ENCODE measurements around the gene ACTG2. TPM values are rescaled to one million over a fixed set of nuclear protein-coding genes. Genes with fewer than 3 reads are reported as not detected.

The ACTG2 gene
- total RNA-seq, 3 donors from 2014 or later = 3.8 to 108 (median 54.6) TPM

DNA sequence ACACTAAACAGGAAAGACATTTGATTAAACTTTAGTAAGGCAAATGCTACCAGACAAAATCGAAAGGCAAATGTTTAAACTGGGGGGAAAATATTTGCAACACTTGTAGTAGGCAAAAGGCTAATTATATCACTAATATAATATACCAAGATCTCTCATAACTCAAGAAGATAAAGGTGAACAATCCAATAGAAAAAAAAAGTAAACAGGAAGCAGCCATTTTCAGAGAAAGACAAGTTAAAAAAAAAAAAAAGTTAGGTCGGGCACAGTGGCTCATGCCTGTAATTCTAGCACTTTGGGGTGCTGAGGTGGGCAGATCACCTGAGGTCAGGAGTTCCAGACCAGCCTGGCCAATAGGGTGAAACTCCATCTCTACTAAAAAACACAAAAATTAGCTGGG, 4.4 kb upstream of the ACTG2 start:
- H3K27me3 ChIP-seq = no peaks in the 10 kb centered on the region
- H3K9me3 ChIP-seq = no peaks in the 10 kb centered on the region
- H3K27ac ChIP-seq = no peak overlapping the region
- TF ChIP-seq POLR2A (IDR thresholded peaks at IDR 0.05) = no peak
- TF ChIP-seq POLR2AphosphoS5 (IDR thresholded peaks at IDR 0.05) = no peak
- TF ChIP-seq, protein P1, sequence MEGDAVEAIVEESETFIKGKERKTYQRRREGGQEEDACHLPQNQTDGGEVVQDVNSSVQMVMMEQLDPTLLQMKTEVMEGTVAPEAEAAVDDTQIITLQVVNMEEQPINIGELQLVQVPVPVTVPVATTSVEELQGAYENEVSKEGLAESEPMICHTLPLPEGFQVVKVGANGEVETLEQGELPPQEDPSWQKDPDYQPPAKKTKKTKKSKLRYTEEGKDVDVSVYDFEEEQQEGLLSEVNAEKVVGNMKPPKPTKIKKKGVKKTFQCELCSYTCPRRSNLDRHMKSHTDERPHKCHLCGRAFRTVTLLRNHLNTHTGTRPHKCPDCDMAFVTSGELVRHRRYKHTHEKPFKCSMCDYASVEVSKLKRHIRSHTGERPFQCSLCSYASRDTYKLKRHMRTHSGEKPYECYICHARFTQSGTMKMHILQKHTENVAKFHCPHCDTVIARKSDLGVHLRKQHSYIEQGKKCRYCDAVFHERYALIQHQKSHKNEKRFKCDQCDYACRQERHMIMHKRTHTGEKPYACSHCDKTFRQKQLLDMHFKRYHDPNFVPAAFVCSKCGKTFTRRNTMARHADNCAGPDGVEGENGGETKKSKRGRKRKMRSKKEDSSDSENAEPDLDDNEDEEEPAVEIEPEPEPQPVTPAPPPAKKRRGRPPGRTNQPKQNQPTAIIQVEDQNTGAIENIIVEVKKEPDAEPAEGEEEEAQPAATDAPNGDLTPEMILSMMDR (IDR thresholded peaks at IDR 0.05) = no peak
- no peaks in the 10 kb centered on the region for H3K4me1 ChIP-seq
- no peak for DNase-seq (ENCODE audit: low spot score in 2 of 2)
- intact Hi-C loops (cut with DNase I; ENCODE audit: low total_unique reads) = no loop called here
- H3K36me3 ChIP-seq = no peaks in the 10 kb centered on the region
- H3K4me3 ChIP-seq = no peak overlapping the region

- H3K9me3 ChIP-seq = no peaks in the 10 kb centered on the region
- intact Hi-C loops (cut with DNase I; ENCODE audit: low total_unique reads) = no loop called here
- H3K36me3 ChIP-seq = no peaks in the 10 kb centered on the region
- no peak overlapping the region for H3K27ac ChIP-seq
- H3K4me3 ChIP-seq = no peak overlapping the region
- TF ChIP-seq, protein P1 (IDR thresholded peaks at IDR 0.05) = no peak
- no peak for TF ChIP-seq POLR2A (IDR thresholded peaks at IDR 0.05)
- TF ChIP-seq POLR2AphosphoS5 (IDR thresholded peaks at IDR 0.05) = no peak
- DNase-seq (ENCODE audit: low spot score in 2 of 2) = no peak
- no peaks in the 10 kb centered on the region for H3K27me3 ChIP-seq
- H3K4me1 ChIP-seq = no peaks in the 10 kb centered on the region
Observed at GRCh38 chr2:73889206-73889605, 3.6 kb upstream of the ACTG2 start.

DNA sequence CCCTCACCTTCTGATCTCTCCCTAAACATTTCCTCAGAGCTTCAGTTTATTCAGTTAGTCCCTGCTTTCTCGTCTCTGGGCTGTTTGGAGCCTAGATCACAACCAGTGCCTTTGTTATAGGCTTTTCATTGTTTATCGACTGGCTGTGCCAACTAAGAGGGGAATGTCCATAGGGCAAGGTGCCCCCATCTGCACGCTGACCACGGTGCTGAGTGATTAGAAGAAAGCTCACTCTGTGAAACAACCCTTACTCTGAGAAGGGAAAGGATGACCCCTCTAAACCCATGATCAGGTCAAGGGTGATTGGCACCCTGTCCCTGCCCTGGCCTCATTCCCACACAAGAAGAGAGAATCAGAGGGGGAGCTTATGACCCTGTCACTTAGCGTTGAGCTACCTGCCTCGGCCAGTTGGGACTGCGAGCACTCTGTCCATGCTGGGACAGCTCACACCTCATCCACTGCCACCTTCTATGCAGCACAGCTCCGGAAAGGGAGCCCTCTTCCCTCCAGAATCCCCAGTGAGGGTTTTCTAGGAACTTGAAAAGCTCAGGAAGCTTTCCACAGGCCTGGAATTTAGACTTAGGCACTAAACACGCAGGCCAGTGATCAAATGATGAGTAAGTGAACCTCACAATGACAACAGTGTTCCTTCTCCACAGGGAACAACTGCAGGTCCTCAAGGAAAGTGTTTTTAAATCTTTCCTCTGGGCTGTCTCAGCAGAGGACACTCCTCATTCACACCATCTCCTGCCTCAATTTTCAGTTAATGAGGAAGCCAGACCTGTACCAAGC, 2.3 kb upstream of the ACTG2 start:
- peak overlapping the region; percentile 86 to 87 for H3K27ac ChIP-seq

DNA sequence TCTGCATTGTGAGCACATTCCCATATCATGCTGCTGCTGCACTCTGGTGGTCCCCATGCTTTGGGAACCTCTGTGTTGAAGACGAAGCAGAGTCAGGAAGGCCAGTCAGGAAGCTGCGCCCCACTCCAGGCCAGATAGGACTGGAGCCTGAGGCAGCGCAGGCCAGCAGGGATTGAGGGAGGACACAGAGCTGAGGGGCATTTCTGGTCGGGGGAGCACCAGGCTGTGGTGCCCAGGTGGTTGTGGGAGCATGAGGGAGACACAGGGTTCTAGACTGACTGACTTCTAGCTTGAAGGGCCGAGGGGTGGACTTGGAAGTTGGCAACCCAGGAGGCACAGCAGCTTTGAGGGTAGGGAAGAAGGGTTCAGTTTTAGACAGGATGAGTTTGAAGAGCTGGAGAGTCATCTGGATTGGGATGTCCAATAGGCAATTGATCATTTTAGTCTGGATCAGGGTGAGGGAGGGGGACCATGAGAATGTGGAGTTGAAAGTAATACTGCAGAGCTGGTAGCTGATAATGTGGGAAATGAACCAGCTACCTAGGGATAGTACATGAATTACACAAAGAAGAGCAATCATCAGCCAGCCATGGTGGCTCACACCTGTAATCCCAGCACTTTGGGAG, 1.4 kb upstream of the ACTG2 start:
- intact Hi-C loops (cut with DNase I; ENCODE audit: low total_unique reads) = no loop called here
- H3K4me1 ChIP-seq = no peaks in the 10 kb centered on the region
- H3K27me3 ChIP-seq = no peaks in the 10 kb centered on the region
- no peak overlapping the region for H3K4me3 ChIP-seq
- no peaks in the 10 kb centered on the region for H3K9me3 ChIP-seq
- H3K27ac ChIP-seq = peak overlapping the region; percentile 86 to 87
- no peak for DNase-seq (ENCODE audit: low spot score in 2 of 2)
- TF ChIP-seq POLR2A (IDR thresholded peaks at IDR 0.05) = no peak
- TF ChIP-seq, protein P1 (IDR thresholded peaks at IDR 0.05) = no peak
- H3K36me3 ChIP-seq = no peaks in the 10 kb centered on the region

More for the DNA sequence above, 2.3 kb upstream of the ACTG2 start:
- H3K9me3 ChIP-seq = no peaks in the 10 kb centered on the region
- TF ChIP-seq, protein P1 (IDR thresholded peaks at IDR 0.05) = no peak
- TF ChIP-seq POLR2A (IDR thresholded peaks at IDR 0.05) (no peak), POLR2AphosphoS5 (IDR thresholded peaks at IDR 0.05) (no peak)
- DNase-seq (ENCODE audit: low spot score in 2 of 2) = no peak
- H3K4me1 ChIP-seq = no peaks in the 10 kb centered on the region
- H3K4me3 ChIP-seq = no peak overlapping the region
- intact Hi-C loops (cut with DNase I; ENCODE audit: low total_unique reads) = no loop called here
- no peaks in the 10 kb centered on the region for H3K27me3 ChIP-seq
- no peaks in the 10 kb centered on the region for H3K36me3 ChIP-seq

DNA sequence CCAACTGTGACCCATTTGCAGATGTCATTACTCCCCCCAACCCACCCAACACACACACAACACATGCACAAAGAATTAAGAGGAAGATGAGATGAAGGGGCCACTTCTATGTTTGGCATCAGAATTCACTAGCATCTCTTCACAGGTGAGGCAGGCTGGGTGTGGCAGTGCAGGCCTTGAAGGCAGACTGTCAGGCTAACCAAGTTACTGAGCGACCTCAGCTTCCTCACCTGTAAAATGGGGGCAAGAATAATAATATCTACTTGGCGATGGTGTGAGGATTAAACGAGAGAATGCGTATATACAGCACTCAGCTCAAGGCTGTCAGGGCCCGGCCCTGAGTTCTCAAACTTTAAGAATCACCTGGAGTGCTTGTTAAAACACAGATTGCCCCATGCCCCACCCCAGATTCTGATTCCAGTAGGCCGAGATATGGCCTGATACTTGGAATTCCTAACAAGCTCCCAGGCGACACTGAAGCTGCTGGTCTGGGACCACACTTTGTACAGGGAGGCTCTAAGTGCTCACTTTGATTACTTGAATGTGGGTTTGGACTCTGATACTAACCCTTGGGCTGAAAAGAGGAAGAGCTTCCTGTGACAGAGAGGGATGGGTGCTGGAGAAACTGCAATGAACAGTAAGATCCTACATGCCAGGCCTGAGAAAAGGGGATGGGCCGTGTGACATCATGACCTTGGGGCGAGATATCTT, 1.1 kb downstream of the ACTG2 start:
- peaks cover 0 to 8% of the 10 kb centered on the region in 2 donors for H3K4me1 ChIP-seq
- intact Hi-C loops (cut with DNase I; ENCODE audit: low total_unique reads) = no loop called here

More for the DNA sequence above, 1.1 kb downstream of the ACTG2 start:
- no peak for DNase-seq (ENCODE audit: low spot score in 2 of 2)
- Histone ChIP-seq H3K4me3 (peak overlapping the region; percentile 14 to 59 (median 42)), H3K27me3 (no peaks in the 10 kb centered on the region), H3K9me3 (no peaks in the 10 kb centered on the region), H3K36me3 (no peaks in the 10 kb centered on the region), H3K27ac (peak overlapping the region; percentile 86 to 87)
- TF ChIP-seq POLR2A (IDR thresholded peaks at IDR 0.05) = no peak
- TF ChIP-seq, protein P1 (IDR thresholded peaks at IDR 0.05) = no peak
- no peak for TF ChIP-seq POLR2AphosphoS5 (IDR thresholded peaks at IDR 0.05)

Data from breast epithelium (tissue), 4 donors.